ENCODE measurements around the gene CPSF4L. TPM values are rescaled to one million over a fixed set of nuclear protein-coding genes. Genes with fewer than 3 reads are reported as not detected.

CPSF4L gene
- total RNA-seq, 1 donor from 2014 or later, result not detected

DNA sequence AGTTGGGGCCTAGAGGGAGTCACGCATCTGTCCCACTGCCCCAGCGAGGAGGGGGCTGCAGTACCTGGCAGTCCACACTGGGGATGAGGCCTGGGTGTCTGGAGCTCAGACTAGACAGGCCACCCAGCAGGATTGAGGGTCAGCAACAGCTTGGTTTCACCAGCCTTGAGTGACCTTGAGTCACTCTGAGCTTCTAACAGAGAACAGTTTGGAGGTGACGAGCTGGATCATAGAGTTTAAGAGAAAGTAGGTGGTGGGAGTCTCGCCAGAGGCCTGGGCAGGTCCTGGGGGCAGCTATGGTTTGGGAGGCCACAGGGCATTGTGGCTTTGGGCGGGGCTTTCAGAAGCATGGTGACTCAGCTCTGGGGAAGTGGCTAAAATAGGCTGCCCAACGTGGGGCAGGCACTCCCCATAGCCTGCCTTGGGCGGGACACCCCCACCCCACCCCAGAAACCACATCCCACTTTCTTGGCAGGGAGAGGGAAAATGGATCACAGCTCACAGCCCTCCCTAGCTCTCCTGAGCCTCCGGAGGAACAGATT lies 29.7 kb upstream of the CPSF4L start:
- no peaks in the 10 kb centered on the region for H3K9me3 ChIP-seq (replicated peaks)
- H3K4me1 ChIP-seq, result peaks cover 100% of the 10 kb centered on the region
- intact Hi-C loops (cut with micrococcal nuclease), result no loop called here
- H3K27ac ChIP-seq (replicated peaks), result peak overlapping the region; percentile 94
- peak; percentile 66 for DNase-seq
- peaks cover 3% of the 10 kb centered on the region for H3K36me3 ChIP-seq
- TF ChIP-seq, protein P1, sequence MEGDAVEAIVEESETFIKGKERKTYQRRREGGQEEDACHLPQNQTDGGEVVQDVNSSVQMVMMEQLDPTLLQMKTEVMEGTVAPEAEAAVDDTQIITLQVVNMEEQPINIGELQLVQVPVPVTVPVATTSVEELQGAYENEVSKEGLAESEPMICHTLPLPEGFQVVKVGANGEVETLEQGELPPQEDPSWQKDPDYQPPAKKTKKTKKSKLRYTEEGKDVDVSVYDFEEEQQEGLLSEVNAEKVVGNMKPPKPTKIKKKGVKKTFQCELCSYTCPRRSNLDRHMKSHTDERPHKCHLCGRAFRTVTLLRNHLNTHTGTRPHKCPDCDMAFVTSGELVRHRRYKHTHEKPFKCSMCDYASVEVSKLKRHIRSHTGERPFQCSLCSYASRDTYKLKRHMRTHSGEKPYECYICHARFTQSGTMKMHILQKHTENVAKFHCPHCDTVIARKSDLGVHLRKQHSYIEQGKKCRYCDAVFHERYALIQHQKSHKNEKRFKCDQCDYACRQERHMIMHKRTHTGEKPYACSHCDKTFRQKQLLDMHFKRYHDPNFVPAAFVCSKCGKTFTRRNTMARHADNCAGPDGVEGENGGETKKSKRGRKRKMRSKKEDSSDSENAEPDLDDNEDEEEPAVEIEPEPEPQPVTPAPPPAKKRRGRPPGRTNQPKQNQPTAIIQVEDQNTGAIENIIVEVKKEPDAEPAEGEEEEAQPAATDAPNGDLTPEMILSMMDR (IDR thresholded peaks at IDR 0.05; ENCODE audit: borderline replicate concordance), result no peak
- no peaks in the 10 kb centered on the region for H3K27me3 ChIP-seq (ENCODE audit: low read depth)
- peak overlapping the region; percentile 19 for H3K4me3 ChIP-seq

DNA sequence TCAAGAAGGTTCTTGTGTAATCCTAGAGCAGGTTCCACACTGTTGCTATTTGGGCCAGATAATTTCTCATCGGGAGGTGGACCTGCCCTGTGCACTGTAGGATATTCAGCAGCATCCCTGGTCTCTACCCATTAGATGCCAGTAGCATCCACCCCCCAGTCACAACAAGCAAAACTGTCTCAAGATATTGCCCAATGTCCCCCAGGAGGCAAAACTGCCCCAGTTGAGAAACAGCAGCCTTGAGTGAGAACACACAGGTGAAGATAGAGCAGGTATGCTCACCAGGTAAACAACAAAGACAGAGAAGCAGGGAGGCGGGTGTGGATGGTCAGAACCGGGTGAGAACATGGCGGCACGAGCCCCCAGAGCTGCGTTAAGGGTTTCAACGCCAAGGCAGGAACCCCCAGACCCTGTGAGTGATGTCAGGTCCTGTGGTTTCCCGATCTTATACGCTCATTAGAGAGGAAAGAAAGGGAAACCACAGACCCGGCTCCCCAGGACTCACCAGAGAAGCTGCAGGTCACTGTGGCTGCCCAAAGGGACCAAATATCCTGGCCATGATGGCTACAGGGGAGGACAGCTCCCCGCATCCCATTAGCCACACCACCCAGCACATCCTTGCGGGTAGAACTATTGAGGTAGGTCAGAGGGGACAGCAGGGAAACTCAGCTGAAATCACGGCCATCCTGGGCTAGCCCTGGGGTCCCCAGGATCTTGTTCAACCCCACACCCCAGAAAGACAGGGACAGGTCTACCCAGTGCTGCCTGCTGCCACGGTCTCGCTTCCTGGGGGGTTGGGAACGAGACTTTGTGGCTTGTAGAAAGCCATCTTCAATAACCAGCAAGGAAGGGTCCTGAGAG lies 28.9 kb upstream of the CPSF4L start:
- DNase-seq, result no peak
- peak overlapping the region; percentile 19 for H3K4me3 ChIP-seq
- peak overlapping the region; percentile 94 for H3K27ac ChIP-seq (replicated peaks)
- intact Hi-C loops (cut with micrococcal nuclease), result no loop called here
- no peaks in the 10 kb centered on the region for H3K9me3 ChIP-seq (replicated peaks)
- H3K4me1 ChIP-seq, result peaks cover 100% of the 10 kb centered on the region
- no peaks in the 10 kb centered on the region for H3K27me3 ChIP-seq (ENCODE audit: low read depth)
- H3K36me3 ChIP-seq, result peaks cover 10% of the 10 kb centered on the region
- TF ChIP-seq, protein P1 (IDR thresholded peaks at IDR 0.05; ENCODE audit: borderline replicate concordance), result no peak

DNA sequence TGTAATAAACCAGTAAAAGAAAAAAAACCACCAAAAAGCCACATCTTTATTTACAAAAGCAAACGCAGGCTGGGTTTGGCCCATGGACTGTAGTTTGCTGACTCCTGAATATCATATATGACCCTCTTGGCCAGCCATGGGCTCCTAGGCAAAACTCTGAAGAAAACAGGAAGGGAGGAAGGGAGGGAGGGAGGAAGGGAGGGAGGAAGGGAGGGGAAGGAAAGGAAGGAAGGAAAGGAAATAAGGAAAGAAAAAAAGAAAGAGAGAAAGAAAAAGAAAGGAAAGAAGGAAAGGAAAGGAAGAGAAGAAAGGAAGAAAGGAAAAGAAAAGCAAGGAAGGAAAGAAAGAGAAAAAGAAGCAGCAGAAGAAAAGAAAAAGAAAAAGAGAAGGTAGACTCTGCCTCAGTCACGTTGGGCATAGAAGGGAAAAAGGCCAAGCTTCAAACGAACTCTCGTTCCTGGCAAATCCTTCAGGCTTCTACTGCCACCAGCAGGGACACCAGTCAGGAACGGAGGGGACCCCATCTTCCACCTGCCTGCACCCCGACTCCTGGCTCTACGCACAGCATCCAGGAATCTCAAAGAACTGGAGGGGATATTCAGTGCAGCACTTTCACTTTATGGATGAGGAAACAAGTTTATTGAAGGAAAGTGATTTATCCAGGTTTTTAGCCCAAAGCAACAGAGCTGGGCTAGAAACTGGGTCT lies 28.0 kb upstream of the CPSF4L start:
- TF ChIP-seq, protein P1 (IDR thresholded peaks at IDR 0.05; ENCODE audit: borderline replicate concordance), result no peak
- intact Hi-C loops (cut with micrococcal nuclease), result no loop called here
- H3K4me1 ChIP-seq, result peaks cover 100% of the 10 kb centered on the region
- no peaks in the 10 kb centered on the region for H3K27me3 ChIP-seq (ENCODE audit: low read depth)
- peak overlapping the region; percentile 18 for H3K4me3 ChIP-seq
- H3K27ac ChIP-seq (replicated peaks), result peak overlapping the region; percentile 94
- no peaks in the 10 kb centered on the region for H3K9me3 ChIP-seq (replicated peaks)
- H3K36me3 ChIP-seq, result peaks cover 19% of the 10 kb centered on the region
- DNase-seq, result no peak

DNA sequence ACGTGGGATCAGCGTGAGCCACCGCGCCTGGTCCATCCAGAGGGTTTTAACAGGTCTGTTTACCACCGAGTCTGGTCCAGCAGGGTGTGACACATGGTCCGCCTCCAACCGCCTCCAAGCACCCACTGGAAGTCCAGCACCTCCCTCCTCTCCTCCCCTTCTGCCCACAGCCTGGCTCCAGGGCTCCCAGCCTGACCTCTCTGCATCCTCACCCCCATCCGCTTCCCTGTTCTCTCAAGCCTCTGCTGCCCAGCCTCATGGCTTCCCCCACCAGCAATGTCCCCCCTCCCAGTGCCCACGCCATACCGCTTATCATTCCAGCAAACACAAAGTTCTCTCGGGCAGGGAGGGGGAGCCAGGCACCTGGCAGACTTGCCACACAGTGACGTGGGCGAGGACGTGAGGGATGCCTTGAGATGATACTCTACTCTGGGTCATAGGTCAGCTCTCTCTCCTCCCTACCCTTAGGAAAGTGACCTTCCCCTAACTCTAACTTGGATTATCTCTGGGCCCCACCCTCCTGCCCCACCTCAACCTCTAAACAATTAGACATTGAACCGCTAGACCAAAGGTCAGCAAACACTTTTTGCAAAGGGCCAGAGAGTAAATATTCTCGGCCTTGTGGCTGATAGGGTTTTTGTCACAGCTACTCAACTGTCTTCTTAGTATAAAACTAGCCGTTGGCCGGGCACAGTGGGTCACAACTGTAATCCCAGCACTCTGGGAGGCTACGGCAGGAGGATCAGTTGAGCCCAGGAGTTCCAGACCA lies 27.0 kb upstream of the CPSF4L start:
- peak overlapping the region; percentile 94 for H3K27ac ChIP-seq (replicated peaks)
- TF ChIP-seq, protein P1 (IDR thresholded peaks at IDR 0.05; ENCODE audit: borderline replicate concordance), result no peak
- H3K36me3 ChIP-seq, result peaks cover 29% of the 10 kb centered on the region
- peak; percentile 76 for DNase-seq
- H3K27me3 ChIP-seq (ENCODE audit: low read depth), result no peaks in the 10 kb centered on the region
- H3K4me3 ChIP-seq, result peak overlapping the region; percentile 18
- intact Hi-C loops (cut with micrococcal nuclease), result no loop called here
- H3K4me1 ChIP-seq, result peaks cover 100% of the 10 kb centered on the region
- no peaks in the 10 kb centered on the region for H3K9me3 ChIP-seq (replicated peaks)

DNA sequence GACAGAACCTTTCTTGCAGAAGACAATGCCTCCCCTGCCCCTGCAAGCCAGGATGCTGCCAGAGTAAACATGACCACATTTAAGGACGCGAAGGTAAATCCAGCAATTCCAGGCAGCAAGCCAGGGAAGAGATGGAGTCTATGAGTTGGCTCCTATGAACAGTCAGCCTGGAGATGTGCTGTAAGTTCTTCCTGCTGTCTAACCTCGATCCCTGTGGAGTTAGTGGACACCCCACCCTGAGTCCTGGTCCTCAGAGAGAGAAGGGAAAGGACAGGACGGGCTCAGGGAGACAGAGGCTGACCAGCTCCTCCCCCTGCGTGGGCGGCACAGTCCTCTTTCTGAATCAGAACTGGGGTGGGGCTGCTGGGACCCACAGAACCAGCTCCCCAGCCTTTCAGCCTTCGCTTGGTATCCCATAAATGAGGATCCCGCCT lies 25.2 kb upstream of the CPSF4L start:
- Histone ChIP-seq H3K36me3 (peaks cover 46% of the 10 kb centered on the region), H3K27ac (replicated peaks) (peak overlapping the region; percentile 94), H3K4me3 (no peak overlapping the region), H3K4me1 (peaks cover 100% of the 10 kb centered on the region), H3K9me3 (replicated peaks) (no peaks in the 10 kb centered on the region), H3K27me3 (ENCODE audit: low read depth) (no peaks in the 10 kb centered on the region)
- TF ChIP-seq, protein P1 (IDR thresholded peaks at IDR 0.05; ENCODE audit: borderline replicate concordance), result no peak
- intact Hi-C loops (cut with micrococcal nuclease), result no loop called here
- DNase-seq, result no peak

Data from left ventricle myocardium inferior (tissue), 1 donor.